K562 (cell line): ENCODE data around the gene CACYBP. TPM values are rescaled to one million over a fixed set of nuclear protein-coding genes. Genes with fewer than 3 reads are reported as not detected.

ENCODE experiments used
- ATAC-seq: fragments of 200-7000 bp; cut with Tn5 transposase; 3 replicates; pipeline ENCODE4 v1.9.1; 2020; ENCODE audit warnings: moderate library complexity
- BruUV-seq: library from RNA; stranded (reverse); fragments of 400-500 nt; replicated peaks from 2 replicates; lab custom pipeline; 2021; lab: Mats Ljungman, UMichigan
- CTCF ChIA-PET: fragments of 300-600 bp; formaldehyde crosslinking; extraction: SDS; loops from one replicate; lab custom pipeline; 2021; ENCODE audit warnings: low intra/inter-chr PET ratio; lab: Yijun Ruan, JAX
- POLR2A ChIA-PET: fragments of 300-600, 350-650 bp; sonication (Branson Sonifier 250); formaldehyde crosslinking; extraction: SDS; loops from one replicate; lab custom pipeline; 2021; ENCODE audit warnings: antibody characterized with exemption, inconsistent platforms; lab: Yijun Ruan, JAX
- DNase-seq, 4 experiments: peaks; one replicate each; pipeline versions ENCODE4 v3.0.0 to v3.0.0-alpha.2; 2011 to 2018; ENCODE audit warnings: low spot score in 3 of 4, mixed read lengths in 3 of 4; ENCODE audit errors: extremely low read depth in 1 of 4
- FAIRE-seq: peaks from 2 replicates; lab custom pipeline; 2011; peaks lifted over from hg19 to GRCh38; lab: Jason Lieb, UNC
- H2AFZ ChIP-seq: 2 replicates; pipeline ENCODE4 v1.6.0; 2011; ENCODE audit warnings: low read depth, low read length, control low read depth, inconsistent platforms
- H3K27ac ChIP-seq: fragments of 200-600 bp; 3 replicates; pipeline ENCODE4 v1.8.0; 2011; ENCODE audit warnings: low read depth, mild to moderate bottlenecking, control low read depth, inconsistent platforms, low read length, moderate library complexity, mixed read lengths; ENCODE audit errors: extremely low read depth
- H3K27me3 ChIP-seq, 2 experiments: fragments of 300-600 bp in 1 of 2; 2 replicates in 1 of 2; 3 replicates in 1 of 2; pipeline versions ENCODE4 v1.6.0 to v1.8.0; 2011; ENCODE audit warnings: inconsistent platforms in 2 of 2, low read length in 2 of 2, mild to moderate bottlenecking in 1 of 2, mixed read lengths in 1 of 2, moderate library complexity in 1 of 2; ENCODE audit not compliant: control insufficient read depth in 2 of 2, insufficient read depth in 2 of 2
- H3K36me3 ChIP-seq: fragments of 300-600 bp; 3 replicates; pipeline ENCODE4 v1.8.0; 2011; ENCODE audit warnings: mild to moderate bottlenecking, low read length, inconsistent platforms; ENCODE audit not compliant: control insufficient read depth, insufficient read depth
- H3K4me1 ChIP-seq, 2 experiments: fragments of 200-600 bp in 1 of 2; replicated peaks in 1 of 2; 2 replicates in 1 of 2; 3 replicates in 1 of 2; pipeline versions ENCODE4 v1.5.1 to v1.8.0; 2011; ENCODE audit warnings: inconsistent platforms in 2 of 2, low read length in 2 of 2, mild to moderate bottlenecking in 1 of 2, mixed read lengths in 1 of 2, moderate library complexity in 1 of 2; ENCODE audit not compliant: control insufficient read depth in 2 of 2, insufficient read depth in 2 of 2
- H3K4me2 ChIP-seq: 2 replicates; pipeline ENCODE4 v1.6.1; 2011; ENCODE audit warnings: low read length, control low read depth, inconsistent platforms, mixed read lengths; ENCODE audit not compliant: insufficient read depth
- H3K4me3 ChIP-seq: fragments of 200-600 bp; sonication (generic), shearing (Covaris generic); 2 replicates; pipeline ENCODE4 v1.5.1; 2016; ENCODE audit warnings: control low read depth, inconsistent platforms
- H3K79me2 ChIP-seq: fragments of 200-600 bp; 3 replicates; pipeline ENCODE4 v1.8.0; 2011; ENCODE audit warnings: low read length, inconsistent platforms; ENCODE audit not compliant: control insufficient read depth, insufficient read depth
- H3K9ac ChIP-seq, 2 experiments: 2 replicates each; pipeline versions ENCODE4 v1.6.0 to v1.6.1; 2011; ENCODE audit warnings: low read depth in 2 of 2, low read length in 2 of 2, control low read depth in 1 of 2, inconsistent platforms in 1 of 2, mild to moderate bottlenecking in 1 of 2, mixed read lengths in 1 of 2; ENCODE audit not compliant: insufficient read depth in 1 of 2
- H3K9me1 ChIP-seq: one replicate; pipeline ENCODE4 v1.6.0; 2011; ENCODE audit warnings: inconsistent platforms, mild to moderate bottlenecking, low read length, moderate library complexity; ENCODE audit not compliant: control insufficient read depth, insufficient read depth
- H3K9me3 ChIP-seq: replicated peaks from 2 replicates; pipeline ENCODE4 v1.5.1; 2011; ENCODE audit warnings: low read depth, low read length, inconsistent platforms; ENCODE audit not compliant: control insufficient read depth, insufficient read depth
- H4K20me1 ChIP-seq: replicated peaks from 2 replicates; pipeline ENCODE4 v1.6.1; 2011; ENCODE audit warnings: low read length, inconsistent platforms, mixed read lengths; ENCODE audit not compliant: control insufficient read depth, insufficient read depth
- C11orf30 ChIP-seq: fragments of 450-650 bp; IDR thresholded peaks from 2 replicates; pipeline ENCODE4 v1.6.1; 2016; ENCODE audit warnings: low read depth, mild to moderate bottlenecking
- CBX1 ChIP-seq: sonication (generic); IDR thresholded peaks from 2 replicates; pipeline ENCODE4 v1.6.1; 2016; ENCODE audit warnings: antibody characterized with exemption, low read depth, mild to moderate bottlenecking
- FOSL1 ChIP-seq: fragments of 200-800 bp; sonication (Bioruptor generic); conservative IDR thresholded peaks from 2 replicates; pipeline ENCODE4 v1.6.1; 2016; ENCODE audit warnings: missing genetic modification characterization, missing compliant biosample characterization
- HDGF ChIP-seq: fragments of 450-650 bp; IDR thresholded peaks from 2 replicates; pipeline ENCODE4 v1.6.1; 2016
- MAFG ChIP-seq: fragments of 450-650 bp; conservative IDR thresholded peaks from 2 replicates; pipeline ENCODE4 v1.6.1; 2016; ENCODE audit warnings: missing genetic modification characterization, missing compliant biosample characterization
- MEIS2 ChIP-seq: fragments of 450-650 bp; IDR thresholded peaks from 2 replicates; pipeline ENCODE4 v1.6.1; 2014; ENCODE audit warnings: mild to moderate bottlenecking; ENCODE audit not compliant: partially characterized antibody
- TCF3 ChIP-seq: sonication (generic); formaldehyde crosslinking; IDR thresholded peaks from 2 replicates; pipeline ENCODE4 v1.4.0; 2020; ENCODE audit warnings: mild to moderate bottlenecking, missing genetic modification reagents
- WGBS: fragments of 100-300 bp; shearing (Covaris generic); methylation state at CpG from one replicate; pipeline ENCODE4 v1.1.6; 2016; ENCODE audit warnings: low coverage, mixed read lengths; ENCODE audit not compliant: insufficient coverage; ENCODE audit errors: missing lambda C conversion rate; 5-methylcytosine and 5-hydroxymethylcytosine counted together
- in situ Hi-C: fragments of 300-500 bp; cut with MboI; formaldehyde crosslinking; loops from 4 replicates; pipeline ENCODE4 v1.15.0; 2018; ENCODE audit warnings: inconsistent platforms, mixed read lengths
- intact Hi-C: fragments of 100-400 bp; cut with micrococcal nuclease; formaldehyde crosslinking; loops from 2 replicates; pipeline ENCODE4 v1.14.2; 2022
- polyA plus RNA-seq, 8 experiments: library from polyadenylated mRNA; depleted of rRNA in 4 of 8; stranded (reverse) in 5 of 8; unstranded in 3 of 8; fragments of >200 nt; fragmentation: Nextera tagmentation in 2 of 8; fragmentation: Illumina TruSeq in 1 of 8; extraction: Ambion mirVana in 2 of 8; extraction: Trizol in 1 of 8; gene quantifications; 2 replicates each; pipeline versions ENCODE4 v1.2.1 to v1.2.3, GENCODE V29; 2011 to 2014; ENCODE audit warnings: inconsistent platforms in 1 of 8, missing spikeins in 1 of 8
- total RNA-seq, 7 experiments: library from RNA; depleted of rRNA in 6 of 7; stranded (reverse); fragments of >200 nt in 6 of 7; fragmentation: Illumina TruSeq in 2 of 7; extraction: Trizol in 2 of 7; gene quantifications; 2 replicates each; pipeline versions ENCODE4 v1.2.1 to v1.2.3, GENCODE V29; 2011 to 2021; ENCODE audit warnings: low replicate concordance in 1 of 7
- TF ChIP-seq, protein P1 (sequence below): fragments of 450-650 bp; IDR thresholded peaks from 2 replicates; pipeline ENCODE4 v1.6.1; 2016

Gene CACYBP
- total and polyA plus RNA-seq, 9 of the 15 experiments (the other 6 are each of a cell fraction or from before 2014, with no cell fraction given), result 147 to 1,576 (median 488) TPM

DNA sequence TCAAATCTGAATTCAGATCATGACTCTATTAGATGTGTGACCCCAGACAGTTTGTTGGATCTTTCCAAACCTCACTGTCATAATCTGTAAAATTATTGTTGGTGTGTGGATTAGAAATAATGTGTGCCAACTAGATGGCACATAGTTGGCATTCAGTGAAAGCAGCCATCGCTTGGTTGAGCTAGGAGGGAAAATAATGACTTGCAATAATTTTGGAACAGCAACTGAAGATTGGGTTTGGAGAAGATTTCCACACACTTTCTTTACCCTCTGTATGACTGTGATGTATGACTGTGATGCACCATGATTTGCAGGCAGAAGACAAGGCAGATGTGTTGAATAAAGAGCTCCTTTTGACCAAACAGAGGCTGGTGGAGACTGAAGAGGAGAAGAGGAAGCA, 24.0 kb upstream of the CACYBP start:
- Histone ChIP-seq H3K9me3 (no peaks in the 10 kb centered on the region), H3K27me3 (no peaks in the 10 kb centered on the region), H3K27ac (no peak overlapping the region)
- no peak for DNase-seq
- no peak for FAIRE-seq
- WGBS, result 94% methylated on average over 1 of the region's 1 CpG
- in situ Hi-C loops, result loop anchor here (25.0 kb wide), 1 partner anchor 713 kb away; no protein-coding TSS in a partner anchor
- TF ChIP-seq MAFG (tag), result peak; percentile 24; the same call in 1 of the 2 replicates
- 0 out of 2 replicates have a peak, but pooled peaks have one; percentile 4 for TF ChIP-seq C11orf30
- no peak for TF ChIP-seq HDGF
- TF ChIP-seq, all 486 proteins: peak for 2
- no peaks in the 10 kb centered on the region for H4K20me1 ChIP-seq
- H3K4me3 ChIP-seq, result no peak overlapping the region
- no peak overlapping the region for H2AFZ ChIP-seq
- CTCF ChIA-PET, result no interaction called here
- no peaks in the 10 kb centered on the region for H3K9me1 ChIP-seq
- BruUV-seq, result no TSS peak
- POLR2A ChIA-PET, result interaction anchor here (0.8 to 4.0 kb wide), 7 partner anchors 10 to 207 kb away, joined by 3 to 25 read pairs (median 4); partner anchors contain the start of genes CACYBP and MRPS14
- no peak overlapping the region for H3K9ac ChIP-seq
- no peak for ATAC-seq
- intact Hi-C loops, result no loop called here
- H3K79me2 ChIP-seq, result no peaks in the 10 kb centered on the region
- H3K4me1 ChIP-seq, result peaks cover 0 to 27% of the 10 kb centered on the region in 2 experiments; a peak in 4 of 5 replicates
- H3K4me2 ChIP-seq, result no peak overlapping the region
- H3K36me3 ChIP-seq, result peaks cover 16% of the 10 kb centered on the region; the same call in 2 of the 3 replicates

DNA sequence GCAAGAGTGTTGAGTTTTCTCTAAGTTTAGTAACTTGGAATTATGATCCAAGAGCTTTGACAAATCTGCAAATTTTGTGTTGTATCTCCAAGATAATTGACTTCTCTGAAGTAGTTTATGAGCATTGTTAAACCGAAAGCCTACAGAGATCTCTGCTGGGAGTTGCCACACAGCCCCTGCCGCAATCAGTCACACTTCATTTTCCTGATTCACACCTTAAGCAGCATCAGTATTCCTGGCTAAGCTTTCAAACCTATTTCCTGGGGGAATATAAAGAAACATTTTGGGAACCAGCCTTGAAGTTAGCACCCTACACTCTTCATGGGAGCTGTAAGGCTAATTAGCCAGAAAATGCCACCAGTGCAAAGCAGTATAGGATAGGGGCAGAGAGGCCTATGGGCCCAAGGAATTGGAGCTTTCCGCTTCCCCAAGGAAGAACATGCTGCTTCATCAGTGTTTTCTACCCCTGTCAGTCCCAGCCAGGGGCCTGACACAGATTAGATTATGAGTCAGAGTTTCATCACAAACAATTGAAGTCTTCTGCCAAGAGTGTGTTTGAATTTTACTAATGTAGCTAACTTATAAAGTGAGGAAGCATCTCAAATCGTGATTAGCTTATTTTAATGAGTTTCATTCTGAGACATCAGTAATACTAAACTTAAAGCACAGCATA, 23.2 kb upstream of the CACYBP start:
- H3K79me2 ChIP-seq, result no peaks in the 10 kb centered on the region
- in situ Hi-C loops, result loop anchor here (25.0 kb wide), 1 partner anchor 714 kb away; no protein-coding TSS in a partner anchor
- no TSS peak for BruUV-seq
- TF ChIP-seq CBX1, result no peak
- TF ChIP-seq, protein P1, sequence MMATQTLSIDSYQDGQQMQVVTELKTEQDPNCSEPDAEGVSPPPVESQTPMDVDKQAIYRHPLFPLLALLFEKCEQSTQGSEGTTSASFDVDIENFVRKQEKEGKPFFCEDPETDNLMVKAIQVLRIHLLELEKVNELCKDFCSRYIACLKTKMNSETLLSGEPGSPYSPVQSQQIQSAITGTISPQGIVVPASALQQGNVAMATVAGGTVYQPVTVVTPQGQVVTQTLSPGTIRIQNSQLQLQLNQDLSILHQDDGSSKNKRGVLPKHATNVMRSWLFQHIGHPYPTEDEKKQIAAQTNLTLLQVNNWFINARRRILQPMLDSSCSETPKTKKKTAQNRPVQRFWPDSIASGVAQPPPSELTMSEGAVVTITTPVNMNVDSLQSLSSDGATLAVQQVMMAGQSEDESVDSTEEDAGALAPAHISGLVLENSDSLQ, result peak; percentile 76
- TF ChIP-seq TCF3 (CRISPR knock-in tag), result peak; percentile 31; the same call in 1 of the 2 replicates
- peak; percentile 93 for TF ChIP-seq FOSL1 (tag)
- TF ChIP-seq MEIS2, result peak; percentile 26
- TF ChIP-seq MAFG (tag), result 0 out of 2 replicates have a peak, but pooled peaks have one; percentile 24

More for the DNA sequence above, 23.2 kb upstream of the CACYBP start:
- Histone ChIP-seq H3K4me3 (no peak overlapping the region), H2AFZ (no peak overlapping the region), H3K4me1 (peaks cover 0 to 19% of the 10 kb centered on the region in 2 experiments; a peak in 4 of 5 replicates), H3K27me3 (no peaks in the 10 kb centered on the region), H3K9me1 (no peaks in the 10 kb centered on the region), H3K36me3 (peaks cover 20% of the 10 kb centered on the region; the same call in 2 of the 3 replicates), H3K4me2 (no peak overlapping the region), H4K20me1 (no peaks in the 10 kb centered on the region), H3K27ac (peak overlapping the region; percentile 2; the same call in 1 of the 3 replicates), H3K9ac (no peak overlapping the region; a peak in 1 of 4 replicates), H3K9me3 (no peaks in the 10 kb centered on the region)
- 47% methylated on average over 4 of the region's 4 CpGs for WGBS
- ChIA-PET CTCF (interaction anchor here (0.6 kb wide), 1 partner anchor 12 kb away, joined by 6 read pairs; no protein-coding TSS in a partner anchor), POLR2A (interaction anchor here (0.5 to 4.0 kb wide), 8 partner anchors 10 to 188 kb away, joined by 3 to 25 read pairs (median 4); partner anchors contain the start of genes CACYBP and MRPS14)
- DNase-seq (peak in 2 of 4 experiments; percentile 51 to 62), FAIRE-seq (peak; percentile 71), ATAC-seq (peak; percentile 80)
- intact Hi-C loops, result no loop called here
